Right lobe of liver (tissue), 6 donors: ENCODE measurements around the gene FAM3A. TPM values are rescaled to one million over a fixed set of nuclear protein-coding genes. Genes with fewer than 3 reads are reported as not detected.

Experiments used
- ATAC-seq, 4 donors: fragments of 200-7000 bp; cut with Tn5 transposase; one replicate each; pipeline ENCODE4 v1.9.1; 2020; ENCODE audit warnings: mild to moderate bottlenecking in 4 of 4, moderate library complexity in 4 of 4
- DNase-seq, 3 donors: peaks; one replicate each; pipeline ENCODE4 v3.0.0-alpha.2; 2020
- H3K27ac ChIP-seq, 3 donors: fragments of 200-600 bp; one replicate each; pipeline ENCODE4 v1.8.0; 2022
- H3K27me3 ChIP-seq, 2 donors: fragments of 200-600 bp; one replicate each; pipeline ENCODE4 v1.8.0; 2022
- H3K36me3 ChIP-seq, 4 donors: fragments of 200-600 bp; sonication (generic) in 1 of 4; one replicate each; pipeline versions ENCODE4 v1.5.1 to v1.8.0; 2017 to 2022; ENCODE audit warnings: control low read depth in 1 of 4
- H3K4me1 ChIP-seq, 4 donors: fragments of 200-600 bp; sonication (generic) in 1 of 4; one replicate each; pipeline versions ENCODE4 v1.5.1 to v1.8.0; 2017 to 2022; ENCODE audit warnings: control low read depth in 1 of 4
- H3K4me3 ChIP-seq, 3 donors: fragments of 200-600 bp; one replicate each; pipeline ENCODE4 v1.8.0; 2022
- H3K9me3 ChIP-seq, 4 donors: fragments of 200-600 bp; sonication (generic) in 1 of 4; one replicate each; pipeline versions ENCODE4 v1.5.1 to v1.8.0; 2017 to 2022; ENCODE audit warnings: control low read depth in 1 of 4
- POLR2A ChIP-seq: fragments of 450-650 bp; IDR thresholded peaks from one replicate; pipeline ENCODE4 v1.6.1; 2017; ENCODE audit warnings: antibody characterized with exemption, mild to moderate bottlenecking
- WGBS: methylation state at CpG from one replicate; pipeline ENCODE4 v1.1.6; 2018; ENCODE audit warnings: low coverage, low lambda C conversion rate; ENCODE audit not compliant: insufficient coverage; ENCODE audit errors: missing lambda C conversion rate; 5-methylcytosine and 5-hydroxymethylcytosine counted together
- intact Hi-C, 2 donors: fragments of 100-400 bp; cut with DNase I; formaldehyde crosslinking; loops; one replicate each; pipeline versions ENCODE4 v1.11.2 to v1.14.1; 2022
- total RNA-seq, 6 experiments: library from RNA; depleted of rRNA in 2 of 6; stranded (reverse); fragments of >200 nt in 2 of 6; fragmentation: NEBNext Ultra II Directional in 3 of 6; extraction: Animal tissue kit (Norgen Biotek cat#: 25700) in 3 of 6; gene quantifications; one replicate each; pipeline versions ENCODE4 v1.1.0 to v1.2.4, GENCODE V29; 2016 to 2023
- TF ChIP-seq, protein P1 (sequence below), 4 donors: fragments of 200-600 bp in 3 of 4; fragments of 450-650 bp in 1 of 4; IDR thresholded peaks; one replicate each; pipeline versions ENCODE4 v1.5.1 to v1.8.0; 2016 to 2022; ENCODE audit warnings: antibody characterized with exemption in 4 of 4, mild to moderate bottlenecking in 2 of 4
- donor health status: DM: no; HTN: yes; CAD: no.
- donor health status: DM: no; HTN: no; CAD: no.
- donor health status: DM: no; HTN: no; CAD: no.
- donor health status: DM: no; HTN: yes; CAD: no.
- donor health status: DM: no; HTN: yes; CAD: no.

FAM3A gene
- total RNA-seq, 6 experiments from 2014 or later = 23.5 to 44.2 (median 34.9) TPM

DNA sequence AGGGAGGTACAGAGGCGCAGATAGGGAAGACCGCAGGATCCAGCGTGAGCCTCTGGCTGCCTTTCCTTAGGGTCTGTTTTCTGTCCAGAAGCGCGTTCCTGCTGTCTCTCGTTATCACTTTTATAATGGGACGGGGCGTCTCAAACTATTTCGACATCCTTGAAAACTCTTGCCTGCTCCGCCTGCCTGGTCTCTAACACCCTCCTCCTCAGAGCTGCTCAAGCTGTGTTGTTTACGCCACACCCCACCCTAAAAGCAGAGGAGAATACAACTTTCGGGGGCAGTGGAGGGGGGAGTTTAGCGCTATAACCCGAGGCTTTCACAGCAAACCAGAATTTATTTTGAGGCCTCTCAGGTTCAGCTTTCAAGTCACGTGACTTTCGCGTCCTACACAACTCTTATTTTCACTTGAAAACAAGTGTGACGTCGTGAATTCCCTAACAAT, 646 bp upstream of the FAM3A start:
- TF ChIP-seq POLR2A = no peak
- TF ChIP-seq, protein P1, sequence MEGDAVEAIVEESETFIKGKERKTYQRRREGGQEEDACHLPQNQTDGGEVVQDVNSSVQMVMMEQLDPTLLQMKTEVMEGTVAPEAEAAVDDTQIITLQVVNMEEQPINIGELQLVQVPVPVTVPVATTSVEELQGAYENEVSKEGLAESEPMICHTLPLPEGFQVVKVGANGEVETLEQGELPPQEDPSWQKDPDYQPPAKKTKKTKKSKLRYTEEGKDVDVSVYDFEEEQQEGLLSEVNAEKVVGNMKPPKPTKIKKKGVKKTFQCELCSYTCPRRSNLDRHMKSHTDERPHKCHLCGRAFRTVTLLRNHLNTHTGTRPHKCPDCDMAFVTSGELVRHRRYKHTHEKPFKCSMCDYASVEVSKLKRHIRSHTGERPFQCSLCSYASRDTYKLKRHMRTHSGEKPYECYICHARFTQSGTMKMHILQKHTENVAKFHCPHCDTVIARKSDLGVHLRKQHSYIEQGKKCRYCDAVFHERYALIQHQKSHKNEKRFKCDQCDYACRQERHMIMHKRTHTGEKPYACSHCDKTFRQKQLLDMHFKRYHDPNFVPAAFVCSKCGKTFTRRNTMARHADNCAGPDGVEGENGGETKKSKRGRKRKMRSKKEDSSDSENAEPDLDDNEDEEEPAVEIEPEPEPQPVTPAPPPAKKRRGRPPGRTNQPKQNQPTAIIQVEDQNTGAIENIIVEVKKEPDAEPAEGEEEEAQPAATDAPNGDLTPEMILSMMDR (IDR thresholded peaks at IDR 0.05) = no peak
- Histone ChIP-seq H3K9me3 (no peaks in the 10 kb centered on the region), H3K27me3 (no peaks in the 10 kb centered on the region), H3K4me3 (peak overlapping the region; percentile 23 to 72 (median 39)), H3K4me1 (peaks cover 0 to 12% (median 3%) of the 10 kb centered on the region in 4 donors), H3K27ac (peak overlapping the region; percentile 80 to 88 (median 86)), H3K36me3 (no peaks in the 10 kb centered on the region)
- intact Hi-C loops = no loop called here
- ATAC-seq (peak; percentile 0 to 3 (median 1)), DNase-seq (no peak)
- 31% methylated on average over 14 of the region's 19 CpGs for WGBS

DNA sequence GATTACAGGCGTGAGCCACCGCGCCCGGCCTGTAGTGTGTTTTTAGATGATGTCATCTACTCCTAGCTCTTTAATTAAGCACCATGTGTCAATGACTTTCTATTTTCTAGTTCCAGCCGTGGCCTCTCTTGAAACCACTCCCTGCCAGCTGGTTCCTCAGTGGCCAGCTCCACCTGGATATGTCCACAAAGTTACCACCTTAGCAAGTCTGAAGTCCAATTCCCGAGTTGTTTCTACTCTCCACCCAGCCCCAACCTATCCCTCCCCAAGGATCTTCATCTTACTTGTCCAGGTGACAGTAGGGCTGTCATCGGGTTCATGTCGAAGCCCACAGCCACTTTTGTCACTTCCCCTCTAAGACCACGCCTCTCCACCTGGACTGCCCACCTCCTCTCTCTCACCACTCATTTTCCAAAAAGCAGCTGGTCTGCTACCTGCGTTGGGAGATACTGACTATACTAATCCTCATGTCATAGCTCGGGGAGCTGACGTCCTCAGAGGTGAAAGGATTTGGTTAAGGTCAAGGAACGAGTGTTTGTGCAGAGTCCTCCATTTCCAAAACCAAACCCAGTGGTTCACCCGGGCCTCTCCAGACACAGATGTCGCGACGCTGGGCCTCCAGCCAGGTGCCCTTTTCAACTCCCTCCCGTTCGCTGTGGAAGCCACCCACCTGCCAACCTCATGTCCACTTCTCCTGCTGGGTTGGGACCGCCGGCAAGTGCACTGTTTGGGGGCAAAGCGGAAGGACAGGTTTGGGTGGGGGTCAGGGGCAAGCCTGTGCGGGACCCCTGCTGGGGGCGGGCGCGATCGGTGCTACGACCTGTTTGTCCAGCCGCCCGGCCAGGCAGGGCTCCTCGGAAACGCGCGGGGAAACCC, 704 bp downstream of the FAM3A start:
- Histone ChIP-seq H3K4me3 (peak overlapping the region; percentile 54 to 72 (median 63)), H3K36me3 (no peaks in the 10 kb centered on the region), H3K4me1 (peaks cover 0 to 12% (median 3%) of the 10 kb centered on the region in 4 donors), H3K27me3 (no peaks in the 10 kb centered on the region), H3K9me3 (no peaks in the 10 kb centered on the region), H3K27ac (peak overlapping the region; percentile 69 to 84 (median 76))
- ATAC-seq (peak; percentile 10 to 44 (median 20)), DNase-seq (peak; percentile 61 to 73 (median 73))
- TF ChIP-seq, protein P1 (IDR thresholded peaks at IDR 0.05) = no peak
- no peak for TF ChIP-seq POLR2A
- WGBS = 53% methylated on average over 12 of the region's 34 CpGs
- intact Hi-C loops = no loop called here

DNA sequence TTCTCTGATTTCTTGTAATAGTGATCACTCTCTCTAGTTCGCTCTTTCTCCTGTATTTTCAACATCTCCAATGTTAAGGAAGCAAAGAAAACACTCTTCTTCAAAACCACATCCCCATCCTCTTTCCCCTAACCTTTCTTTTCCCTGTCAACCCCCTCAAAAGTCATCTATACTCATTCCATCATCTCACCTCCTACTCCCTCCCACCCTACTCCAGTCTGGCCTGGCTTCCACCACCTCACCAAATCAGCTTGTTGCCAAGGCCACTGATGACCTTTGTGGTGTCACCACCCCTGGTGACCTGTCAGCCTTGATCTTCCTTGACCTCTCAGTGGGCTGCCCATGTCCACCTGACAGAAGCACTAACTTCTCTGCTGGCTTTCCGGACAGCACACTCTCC, 2.3 kb downstream of the FAM3A start:
- intact Hi-C loops = no loop called here
- no peaks in the 10 kb centered on the region for H3K9me3 ChIP-seq
- no peaks in the 10 kb centered on the region for H3K27me3 ChIP-seq
- H3K4me3 ChIP-seq = no peak overlapping the region
- TF ChIP-seq POLR2A = no peak
- TF ChIP-seq, protein P1 (IDR thresholded peaks at IDR 0.05) = no peak
- DNase-seq = no peak
- ATAC-seq = no peak
- peaks cover 0 to 12% (median 3%) of the 10 kb centered on the region in 4 donors for H3K4me1 ChIP-seq
- 53% methylated on average over 2 of the region's 2 CpGs for WGBS
- H3K27ac ChIP-seq = no peak overlapping the region
- H3K36me3 ChIP-seq = no peaks in the 10 kb centered on the region

DNA sequence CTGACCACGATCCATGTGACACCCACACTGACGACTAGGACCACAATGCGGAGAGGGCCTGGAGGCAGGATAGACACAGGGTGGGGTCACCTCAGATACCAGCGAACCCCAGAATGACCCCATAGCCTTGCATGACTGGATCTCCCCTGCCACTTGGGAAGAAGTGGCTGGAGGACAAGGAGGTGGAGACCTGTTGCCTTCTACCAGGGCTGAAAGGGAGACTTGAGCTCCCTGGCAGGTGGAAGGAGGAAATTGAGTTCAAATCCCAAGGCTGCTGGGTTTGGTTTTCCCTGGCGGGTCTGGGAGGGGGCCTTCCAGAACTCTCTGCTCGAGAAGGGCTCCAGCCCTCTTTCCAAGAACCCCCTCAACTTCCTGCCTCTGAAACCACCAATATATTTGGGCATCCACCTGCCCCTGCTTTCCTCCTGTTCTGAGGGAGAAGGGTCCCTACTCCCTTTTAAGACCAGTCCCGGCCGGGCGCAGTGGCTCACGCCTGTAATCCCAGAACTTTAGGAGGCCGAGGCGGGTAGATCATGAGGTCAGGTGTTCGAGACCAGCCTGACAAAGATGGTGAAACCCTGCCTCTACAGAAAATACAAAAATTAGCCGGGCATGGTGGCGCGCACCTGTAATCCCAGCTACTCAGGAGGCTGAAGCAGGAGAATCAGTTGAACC, 3.0 kb downstream of the FAM3A start:
- H3K27ac ChIP-seq = no peak overlapping the region
- no peaks in the 10 kb centered on the region for H3K9me3 ChIP-seq
- H3K27me3 ChIP-seq = no peaks in the 10 kb centered on the region
- ATAC-seq = no peak
- TF ChIP-seq, protein P1 (IDR thresholded peaks at IDR 0.05) = no peak
- no peak for TF ChIP-seq POLR2A
- no peak for DNase-seq
- WGBS = 88% methylated on average over 8 of the region's 16 CpGs
- peaks cover 0 to 12% (median 3%) of the 10 kb centered on the region in 4 donors for H3K4me1 ChIP-seq
- intact Hi-C loops = no loop called here
- H3K36me3 ChIP-seq = no peaks in the 10 kb centered on the region
- no peak overlapping the region for H3K4me3 ChIP-seq
